ENCODE data around the gene GALNT6.

DNA sequence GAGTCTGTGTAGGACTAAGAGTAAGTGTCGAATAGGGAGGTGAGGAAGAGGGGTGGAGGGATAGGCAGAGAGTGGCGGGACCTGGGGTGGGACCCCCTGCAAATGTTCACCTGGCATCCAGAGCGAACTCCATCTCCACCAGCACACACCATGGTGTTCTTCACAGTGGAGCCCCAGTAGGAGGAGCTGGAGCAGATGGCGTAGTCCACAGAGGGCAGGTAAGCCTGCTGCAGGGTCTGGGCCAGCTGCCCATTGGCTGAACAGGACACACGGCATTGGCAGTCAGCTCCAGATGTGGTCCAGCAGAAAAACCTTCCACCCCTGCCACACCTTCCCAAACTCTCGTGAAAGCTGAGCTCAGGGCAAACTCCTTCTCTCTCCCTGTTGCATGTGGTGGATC is 51.5 kb downstream of the GALNT6 start:
- TF ChIP-seq, protein P1, sequence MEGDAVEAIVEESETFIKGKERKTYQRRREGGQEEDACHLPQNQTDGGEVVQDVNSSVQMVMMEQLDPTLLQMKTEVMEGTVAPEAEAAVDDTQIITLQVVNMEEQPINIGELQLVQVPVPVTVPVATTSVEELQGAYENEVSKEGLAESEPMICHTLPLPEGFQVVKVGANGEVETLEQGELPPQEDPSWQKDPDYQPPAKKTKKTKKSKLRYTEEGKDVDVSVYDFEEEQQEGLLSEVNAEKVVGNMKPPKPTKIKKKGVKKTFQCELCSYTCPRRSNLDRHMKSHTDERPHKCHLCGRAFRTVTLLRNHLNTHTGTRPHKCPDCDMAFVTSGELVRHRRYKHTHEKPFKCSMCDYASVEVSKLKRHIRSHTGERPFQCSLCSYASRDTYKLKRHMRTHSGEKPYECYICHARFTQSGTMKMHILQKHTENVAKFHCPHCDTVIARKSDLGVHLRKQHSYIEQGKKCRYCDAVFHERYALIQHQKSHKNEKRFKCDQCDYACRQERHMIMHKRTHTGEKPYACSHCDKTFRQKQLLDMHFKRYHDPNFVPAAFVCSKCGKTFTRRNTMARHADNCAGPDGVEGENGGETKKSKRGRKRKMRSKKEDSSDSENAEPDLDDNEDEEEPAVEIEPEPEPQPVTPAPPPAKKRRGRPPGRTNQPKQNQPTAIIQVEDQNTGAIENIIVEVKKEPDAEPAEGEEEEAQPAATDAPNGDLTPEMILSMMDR (IDR thresholded peaks at IDR 0.05), result no peak
- TF ChIP-seq POLR2A (IDR thresholded peaks at IDR 0.05), result no peak
